GM10266 (cell line): ENCODE measurements around the gene CD99L2.
A peak's percentile ranks its signal among the peaks of the same experiment; 100 is the strongest.
"Not testable (repeated sequence)": the region's sequence is repeated elsewhere in the genome, so short reads cannot be mapped to it uniquely, and the experiment has no call there.

Experiments used
- DNase-seq: peaks from one replicate; pipeline ENCODE4 v3.0.0; 2012; ENCODE audit errors: extremely low spot score
- TF ChIP-seq, protein P1 (sequence below): IDR thresholded peaks from 2 replicates; pipeline ENCODE4 v1.5.1; 2012; ENCODE audit warnings: mild to moderate bottlenecking, low read depth; ENCODE audit not compliant: control insufficient read depth, insufficient read depth; ENCODE audit errors: missing control alignments

CD99L2 gene

DNA sequence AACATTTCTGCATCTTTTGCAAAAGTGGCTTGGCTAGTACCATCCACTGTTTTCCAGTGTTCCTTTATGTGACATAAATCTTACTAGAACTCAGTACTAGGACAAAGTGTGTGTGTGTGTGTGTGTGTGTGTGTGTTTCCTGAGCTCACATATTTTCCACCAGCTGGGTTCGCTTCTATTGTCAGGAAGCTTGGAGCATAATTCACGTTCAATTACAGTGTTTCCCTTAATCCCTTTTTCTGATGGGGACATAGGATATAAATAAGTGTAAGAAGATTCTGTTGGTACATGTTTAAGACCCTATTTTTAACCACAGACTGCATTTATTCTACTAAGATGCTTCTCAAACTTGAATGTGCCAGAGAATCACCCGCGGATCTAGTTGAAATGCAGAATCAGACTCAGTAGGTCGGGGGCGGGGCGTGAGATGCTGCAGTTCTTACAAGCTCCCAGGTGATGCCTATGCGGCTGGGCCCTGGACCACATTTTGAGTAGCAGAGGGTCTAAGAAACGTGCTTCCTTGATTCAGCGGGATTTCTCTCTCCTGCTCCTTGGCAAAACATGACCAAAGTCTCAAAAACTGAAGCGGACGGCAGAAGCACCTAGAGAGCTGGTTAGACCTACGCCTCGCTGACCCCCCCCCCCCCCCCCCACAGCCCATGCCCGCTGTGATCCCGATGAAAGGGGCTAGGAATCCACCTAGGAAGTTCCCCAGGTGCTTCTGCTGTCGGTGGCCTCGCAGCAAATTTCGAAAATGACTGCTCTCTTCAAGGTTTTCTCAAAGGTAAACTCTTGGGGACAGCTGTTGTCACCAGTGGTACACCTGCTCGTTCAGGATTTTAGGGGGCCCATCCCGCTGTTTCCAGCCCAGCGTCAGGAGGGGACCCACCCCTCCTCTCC lies 797 bp downstream of the CD99L2 start:
- TF ChIP-seq, protein P1, sequence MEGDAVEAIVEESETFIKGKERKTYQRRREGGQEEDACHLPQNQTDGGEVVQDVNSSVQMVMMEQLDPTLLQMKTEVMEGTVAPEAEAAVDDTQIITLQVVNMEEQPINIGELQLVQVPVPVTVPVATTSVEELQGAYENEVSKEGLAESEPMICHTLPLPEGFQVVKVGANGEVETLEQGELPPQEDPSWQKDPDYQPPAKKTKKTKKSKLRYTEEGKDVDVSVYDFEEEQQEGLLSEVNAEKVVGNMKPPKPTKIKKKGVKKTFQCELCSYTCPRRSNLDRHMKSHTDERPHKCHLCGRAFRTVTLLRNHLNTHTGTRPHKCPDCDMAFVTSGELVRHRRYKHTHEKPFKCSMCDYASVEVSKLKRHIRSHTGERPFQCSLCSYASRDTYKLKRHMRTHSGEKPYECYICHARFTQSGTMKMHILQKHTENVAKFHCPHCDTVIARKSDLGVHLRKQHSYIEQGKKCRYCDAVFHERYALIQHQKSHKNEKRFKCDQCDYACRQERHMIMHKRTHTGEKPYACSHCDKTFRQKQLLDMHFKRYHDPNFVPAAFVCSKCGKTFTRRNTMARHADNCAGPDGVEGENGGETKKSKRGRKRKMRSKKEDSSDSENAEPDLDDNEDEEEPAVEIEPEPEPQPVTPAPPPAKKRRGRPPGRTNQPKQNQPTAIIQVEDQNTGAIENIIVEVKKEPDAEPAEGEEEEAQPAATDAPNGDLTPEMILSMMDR = no peak
- peak; percentile 11 for DNase-seq

DNA sequence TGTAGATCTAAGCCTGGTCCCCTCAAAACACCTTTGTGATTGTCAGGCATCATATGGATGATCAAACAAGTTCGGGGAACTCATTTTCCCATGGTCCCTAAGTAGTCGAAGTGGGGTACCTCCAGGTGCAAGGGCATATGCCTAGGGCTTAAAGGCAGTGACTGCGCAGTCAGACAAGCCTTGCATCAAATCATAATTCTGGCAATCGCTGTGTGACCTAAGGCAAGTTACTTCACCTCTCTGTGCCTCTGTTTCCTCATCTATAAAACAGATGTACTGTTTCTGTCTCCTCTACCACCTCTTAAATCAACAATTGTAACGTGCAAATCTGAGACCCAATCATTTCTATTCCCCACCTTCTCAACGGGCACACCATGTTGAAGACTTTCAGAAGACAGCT lies 1.8 kb downstream of the CD99L2 start:
- no peak for DNase-seq
- TF ChIP-seq, protein P1 = no peak

DNA sequence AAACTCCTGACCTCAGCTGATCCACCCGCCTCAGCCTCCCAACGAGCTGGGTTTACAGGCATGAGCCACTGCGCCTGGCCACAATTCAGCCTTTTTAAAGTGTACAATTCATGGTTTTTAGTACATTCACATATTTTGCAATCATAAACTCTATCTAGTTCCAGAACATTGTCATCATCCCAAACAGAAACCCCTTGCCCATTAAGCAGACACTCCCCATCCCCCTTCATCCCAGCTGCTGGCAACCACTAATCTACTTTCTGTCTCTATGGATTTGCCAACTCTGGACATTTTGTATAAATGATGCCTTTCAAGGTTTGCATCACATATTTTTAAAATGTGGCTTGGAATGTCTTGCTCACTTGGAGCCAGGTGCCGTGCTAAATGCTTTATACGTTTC lies 4.5 kb downstream of the CD99L2 start:
- no peak for DNase-seq
- TF ChIP-seq, protein P1 = no peak

DNA sequence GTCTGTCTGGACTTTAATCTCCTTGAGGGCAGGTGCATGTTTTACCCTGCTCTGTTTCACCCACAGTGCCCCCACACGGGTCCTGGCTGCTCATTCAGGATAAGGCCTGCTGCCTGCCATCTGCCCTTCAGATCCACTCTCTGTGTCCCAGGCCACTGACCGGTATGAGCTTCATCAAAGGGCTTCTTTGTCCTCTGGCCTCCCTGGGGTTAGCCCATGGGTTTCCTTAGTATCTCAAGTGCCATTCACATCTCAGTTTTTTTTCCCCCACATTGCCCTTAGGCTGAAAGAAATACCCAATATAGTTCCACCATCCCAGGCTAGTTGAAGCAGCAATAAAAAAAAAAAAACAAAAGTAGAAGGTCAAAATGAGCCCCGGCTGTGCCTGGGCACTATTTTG lies 9.3 kb downstream of the CD99L2 start:
- TF ChIP-seq, protein P1 = no peak

DNA sequence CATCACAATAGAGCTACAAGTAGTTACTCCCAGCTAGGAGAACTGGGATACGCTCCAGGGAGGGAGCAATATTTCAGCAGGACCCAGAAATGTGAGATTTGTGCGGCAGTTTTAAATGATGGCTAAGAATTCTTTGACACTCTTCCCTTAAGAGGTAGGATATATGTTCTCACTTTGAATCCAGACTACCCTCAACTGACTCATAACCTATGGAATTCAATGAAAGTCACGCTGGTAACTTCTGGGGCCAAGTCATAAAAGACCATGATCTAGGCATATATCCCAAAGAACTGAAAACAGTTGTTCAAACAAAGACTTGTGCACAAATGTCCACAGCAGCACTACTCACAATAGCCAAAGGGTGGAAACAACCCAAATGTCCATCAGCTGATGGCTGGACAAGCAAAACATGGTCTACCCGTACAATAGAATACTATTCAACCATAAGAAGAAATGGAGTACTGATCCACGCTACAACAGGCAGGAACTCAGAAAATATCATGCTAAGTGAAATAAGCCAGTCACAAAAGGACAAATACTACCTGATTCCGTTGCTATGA lies 10.5 kb downstream of the CD99L2 start:
- no peak for DNase-seq
- TF ChIP-seq, protein P1 = no peak

More for the DNA sequence above, 9.3 kb downstream of the CD99L2 start:
- DNase-seq = no peak

DNA sequence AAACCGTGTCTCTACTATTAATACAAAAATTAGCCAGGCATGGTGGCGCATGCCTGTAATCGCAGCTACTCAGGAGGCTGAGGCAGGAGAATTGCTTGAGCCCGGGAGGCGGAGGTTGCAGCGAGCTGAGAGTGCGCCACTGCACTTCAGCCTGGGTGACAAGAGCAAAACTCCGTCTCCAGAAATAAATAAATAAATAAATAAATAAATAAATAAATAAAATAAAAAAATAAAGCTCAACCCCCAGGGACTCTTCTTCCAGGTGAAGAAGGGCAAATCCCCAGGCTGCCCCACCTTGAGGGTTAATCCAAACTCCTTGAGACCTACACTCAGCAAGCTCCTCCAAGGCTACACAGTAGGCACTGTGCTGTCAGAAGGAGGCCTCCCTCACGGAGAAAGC lies 11.2 kb downstream of the CD99L2 start:
- not testable (repeated sequence) for DNase-seq

DNA sequence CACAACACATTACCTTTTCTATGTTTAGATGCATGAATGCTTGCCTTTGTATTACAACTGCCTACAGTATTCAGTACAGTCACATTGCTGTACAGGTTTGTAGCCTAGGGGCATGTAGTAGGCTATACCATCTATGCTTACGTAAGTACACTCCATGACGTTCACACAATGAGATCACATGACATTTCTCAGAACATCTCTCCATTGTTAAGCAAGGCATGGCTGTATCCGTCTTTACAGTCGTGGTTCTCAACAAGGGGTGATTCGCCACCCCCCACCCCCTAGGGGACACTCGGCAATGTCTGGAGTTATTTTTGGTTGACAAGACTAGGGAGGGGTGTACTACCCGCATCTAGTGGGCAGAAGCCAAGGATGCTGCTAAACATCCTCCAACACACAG lies 12.1 kb downstream of the CD99L2 start:
- no peak for DNase-seq
- TF ChIP-seq, protein P1 = no peak
